ENCODE data around the gene LRRC7. TPM values are rescaled to one million over a fixed set of nuclear protein-coding genes. Genes with fewer than 3 reads are reported as not detected.

LRRC7 gene
- total and polyA plus RNA-seq, 2 experiments from 2014 or later = 1.2 TPM; not detected in 1

GRCh38 chr1:69540052-69540451, 27.7 kb upstream of the LRRC7 start:
- no peaks in the 10 kb centered on the region for H3K27me3 ChIP-seq (ENCODE audit: insufficient read depth)
- H3F3A ChIP-seq (replicated peaks; ENCODE audit: low read depth) = no peaks in the 10 kb centered on the region
- no peaks in the 10 kb centered on the region for H4K20me1 ChIP-seq (replicated peaks; ENCODE audit: insufficient read depth)
- no peaks in the 10 kb centered on the region for H3K9me2 ChIP-seq (ENCODE audit: insufficient read depth)
- no peaks in the 10 kb centered on the region for H3K79me2 ChIP-seq (replicated peaks; ENCODE audit: insufficient read depth)
- no peak for DNase-seq (ENCODE audit: low spot score)
- Mint-ChIP-seq H3K27ac (no peak overlapping the region), H3K36me3 (ENCODE audit: low read depth) (no peaks in the 10 kb centered on the region), H3K27me3 (ENCODE audit: insufficient read depth, low read depth, poor library complexity) (no peaks in the 10 kb centered on the region), H3K4me1 (peaks cover 18% of the 10 kb centered on the region), H3K4me3 (no peak overlapping the region), H3K9me3 (no peaks in the 10 kb centered on the region)
- H3K4me1 ChIP-seq (ENCODE audit: insufficient read depth) = peaks cover 13% of the 10 kb centered on the region; the same call in 1 of the 2 replicates
- no peak for ATAC-seq
- H2AFZ ChIP-seq = no peak overlapping the region; the same call in 1 of the 2 replicates
- no peak overlapping the region for H3K4me3 ChIP-seq
- no peak for TF ChIP-seq STAT1 (IDR thresholded peaks at IDR 0.05; ENCODE audit: unreplicated experiment)
- no peak for TF ChIP-seq ETS1 (IDR thresholded peaks at IDR 0.05)
- TF ChIP-seq ZNF114 (CRISPR knock-in tag; IDR thresholded peaks at IDR 0.05) = no peak
- no peak for TF ChIP-seq JUNB (IDR thresholded peaks at IDR 0.05; ENCODE audit: unreplicated experiment)
- no peak for TF ChIP-seq NANOG (IDR thresholded peaks at IDR 0.05; ENCODE audit: borderline replicate concordance)
- TF ChIP-seq POLR2AphosphoS5 (IDR thresholded peaks at IDR 0.05; ENCODE audit: low read depth) = no peak
- TF ChIP-seq CREB1 (CRISPR knock-in tag; IDR thresholded peaks at IDR 0.05; ENCODE audit: low read depth) = no peak
- TF ChIP-seq CTCF (conservative IDR thresholded peaks at IDR 0.05; ENCODE audit: low read depth in 2 of 2) = no peak
- no peak overlapping the region for H3K27ac ChIP-seq (ENCODE audit: low read depth)
- no peak overlapping the region for H3K4me2 ChIP-seq
- H3K36me3 ChIP-seq (ENCODE audit: insufficient read depth) = no peaks in the 10 kb centered on the region

- no peak overlapping the region for H3K27ac Mint-ChIP-seq
- no peak overlapping the region for H3K4me3 ChIP-seq
- no peak overlapping the region for H3K4me2 ChIP-seq
- H4K20me1 ChIP-seq (replicated peaks; ENCODE audit: insufficient read depth) = no peaks in the 10 kb centered on the region
- H2AFZ ChIP-seq = peak overlapping the region; percentile 40; the same call in 1 of the 2 replicates
- DNase-seq (ENCODE audit: low spot score) (no peak), ATAC-seq (no peak)
- no peak overlapping the region for H3K4me3 Mint-ChIP-seq
- no peaks in the 10 kb centered on the region for H3K79me2 ChIP-seq (replicated peaks; ENCODE audit: insufficient read depth)
- no peak overlapping the region for H3K27ac ChIP-seq (ENCODE audit: low read depth)
- no peaks in the 10 kb centered on the region for H3K4me1 Mint-ChIP-seq
- no peaks in the 10 kb centered on the region for H3K36me3 ChIP-seq (ENCODE audit: insufficient read depth)
- H3F3A ChIP-seq (replicated peaks; ENCODE audit: low read depth) = no peaks in the 10 kb centered on the region
- no peaks in the 10 kb centered on the region for H3K9me2 ChIP-seq (ENCODE audit: insufficient read depth)
- H3K36me3 Mint-ChIP-seq (ENCODE audit: low read depth) = no peaks in the 10 kb centered on the region
- no peaks in the 10 kb centered on the region for H3K4me1 ChIP-seq (ENCODE audit: insufficient read depth)
- no peaks in the 10 kb centered on the region for H3K9me3 Mint-ChIP-seq
- H3K27me3 Mint-ChIP-seq (ENCODE audit: insufficient read depth, low read depth, poor library complexity) = no peaks in the 10 kb centered on the region
- no peaks in the 10 kb centered on the region for H3K27me3 ChIP-seq (ENCODE audit: insufficient read depth)
- TF ChIP-seq STAT1 (IDR thresholded peaks at IDR 0.05; ENCODE audit: unreplicated experiment) = no peak
- TF ChIP-seq ZNF331 (CRISPR knock-in tag; IDR thresholded peaks at IDR 0.05; ENCODE audit: low read depth) = no peak
- no peak for TF ChIP-seq CTCF (conservative IDR thresholded peaks at IDR 0.05; ENCODE audit: low read depth in 2 of 2)
- no peak for TF ChIP-seq JUNB (IDR thresholded peaks at IDR 0.05; ENCODE audit: unreplicated experiment)
- TF ChIP-seq ZNF114 (CRISPR knock-in tag; IDR thresholded peaks at IDR 0.05) = no peak
- TF ChIP-seq REST (IDR thresholded peaks at IDR 0.05; ENCODE audit: unreplicated experiment) = no peak
- TF ChIP-seq POLR2AphosphoS5 (IDR thresholded peaks at IDR 0.05; ENCODE audit: low read depth) = no peak
- TF ChIP-seq EZH2phosphoT487 (IDR thresholded peaks at IDR 0.05; ENCODE audit: unreplicated experiment) = no peak
These were observed 16.0 kb upstream of the LRRC7 start for GRCh38 chr1:69551476-69552324.
